SK-N-MC (cell line): ENCODE data around the gene C18orf54.
"Not testable (repeated sequence)": the region's sequence is repeated elsewhere in the genome, so short reads cannot be mapped to it uniquely, and the experiment has no call there.

Experiments used
- DNase-seq: peaks from one replicate; pipeline ENCODE4 v3.0.0-alpha.2; 2011; ENCODE audit warnings: low read depth, low spot score
- H3K27ac ChIP-seq: fragments of 200-600 bp; sonication (generic); 2 replicates; pipeline ENCODE4 v1.5.1; 2016; ENCODE audit warnings: mixed run types
- H3K36me3 ChIP-seq: fragments of 200-600 bp; sonication (generic); 2 replicates; pipeline ENCODE4 v1.6.1; 2017; ENCODE audit warnings: antibody characterized with exemption, low read length, mixed read lengths; ENCODE audit not compliant: insufficient read depth
- H3K4me3 ChIP-seq: fragments of 200-600 bp; sonication (generic); 2 replicates; pipeline ENCODE4 v1.5.1; 2016
- H3K9ac ChIP-seq: fragments of 200-600 bp; sonication (generic); 2 replicates; pipeline ENCODE4 v1.8.0; 2017; ENCODE audit warnings: mixed run types, mixed read lengths; ENCODE audit not compliant: insufficient read length
- H3K9me3 ChIP-seq: fragments of 200-600 bp; sonication (generic); 2 replicates; pipeline ENCODE4 v1.6.1; 2017; ENCODE audit warnings: low read depth, mild to moderate bottlenecking, antibody characterized with exemption, low read length, moderate library complexity, mixed read lengths
- EZH2 ChIP-seq: fragments of 200-600 bp; sonication (generic); IDR thresholded peaks from one replicate; pipeline ENCODE4 v1.6.1; 2017; ENCODE audit warnings: antibody characterized with exemption
- FOXP2 ChIP-seq: optimal IDR thresholded peaks from 2 replicates; pipeline ENCODE3; 2011; ENCODE audit warnings: mild to moderate bottlenecking, moderate library complexity; ENCODE audit not compliant: insufficient read depth; ENCODE audit errors: extremely low read length, control extremely low read depth
- POLR2AphosphoS5 ChIP-seq: IDR thresholded peaks from 2 replicates; pipeline ENCODE4 v1.6.1; 2012; ENCODE audit warnings: mild to moderate bottlenecking, low read depth, low read length, borderline replicate concordance

The C18orf54 gene

GRCh38 chr18:54381640-54382039, 23.9 kb downstream of the C18orf54 start:
- H3K36me3 ChIP-seq: no peaks in the 10 kb centered on the region
- no peak overlapping the region for H3K4me3 ChIP-seq
- DNase-seq: no peak
- H3K9ac ChIP-seq: no peak overlapping the region
- TF ChIP-seq POLR2AphosphoS5 (no peak), FOXP2 (no peak), EZH2 (no peak)
- no peak overlapping the region for H3K27ac ChIP-seq
- no peaks in the 10 kb centered on the region for H3K9me3 ChIP-seq

GRCh38 chr18:54382076-54382475, 24.4 kb downstream of the C18orf54 start:
- no peak overlapping the region for H3K9ac ChIP-seq
- H3K9me3 ChIP-seq: no peaks in the 10 kb centered on the region
- no peaks in the 10 kb centered on the region for H3K36me3 ChIP-seq
- no peak overlapping the region for H3K4me3 ChIP-seq
- TF ChIP-seq EZH2: no peak
- TF ChIP-seq POLR2AphosphoS5: no peak
- TF ChIP-seq FOXP2: no peak
- DNase-seq: no peak
- no peak overlapping the region for H3K27ac ChIP-seq

- H3K9me3 ChIP-seq: no peaks in the 10 kb centered on the region
- no peak overlapping the region for H3K9ac ChIP-seq
- H3K27ac ChIP-seq: no peak overlapping the region
- TF ChIP-seq POLR2AphosphoS5: no peak
- TF ChIP-seq EZH2: no peak
- TF ChIP-seq FOXP2: no peak
- no peaks in the 10 kb centered on the region for H3K36me3 ChIP-seq
- no peak for DNase-seq
- no peak overlapping the region for H3K4me3 ChIP-seq
Measured at GRCh38 chr18:54382733-54383252, 25.1 kb downstream of the C18orf54 start.

- H3K9ac ChIP-seq: no peak overlapping the region
- no peak overlapping the region for H3K27ac ChIP-seq
- TF ChIP-seq FOXP2: no peak
- TF ChIP-seq EZH2: no peak
- TF ChIP-seq POLR2AphosphoS5: no peak
- DNase-seq: no peak
- no peaks in the 10 kb centered on the region for H3K36me3 ChIP-seq
- H3K9me3 ChIP-seq: no peaks in the 10 kb centered on the region
- H3K4me3 ChIP-seq: no peak overlapping the region
Measured at GRCh38 chr18:54386043-54386442, 28.3 kb downstream of the C18orf54 start.

GRCh38 chr18:54386800-54387495, 29.2 kb downstream of the C18orf54 start:
- not testable (repeated sequence) for H3K4me3 ChIP-seq, H3K36me3 ChIP-seq, H3K9ac ChIP-seq, H3K9me3 ChIP-seq, DNase-seq, H3K27ac ChIP-seq

GRCh38 chr18:54387631-54388030, 29.9 kb downstream of the C18orf54 start:
- Histone ChIP-seq H3K9ac (no peak overlapping the region), H3K27ac (no peak overlapping the region), H3K9me3 (no peaks in the 10 kb centered on the region), H3K36me3 (no peaks in the 10 kb centered on the region), H3K4me3 (no peak overlapping the region)
- TF ChIP-seq POLR2AphosphoS5 (no peak), FOXP2 (no peak), EZH2 (no peak)
- DNase-seq: no peak

GRCh38 chr18:54388203-54389142, 30.8 kb downstream of the C18orf54 start:
- H3K36me3 ChIP-seq: no peaks in the 10 kb centered on the region
- H3K9me3 ChIP-seq: no peaks in the 10 kb centered on the region
- no peak overlapping the region for H3K9ac ChIP-seq
- DNase-seq: no peak
- no peak overlapping the region for H3K27ac ChIP-seq
- H3K4me3 ChIP-seq: no peak overlapping the region
- no peak for TF ChIP-seq FOXP2
- no peak for TF ChIP-seq POLR2AphosphoS5
- TF ChIP-seq EZH2: no peak

GRCh38 chr18:54389143-54389505, 31.4 kb downstream of the C18orf54 start:
- no peak overlapping the region for H3K4me3 ChIP-seq
- TF ChIP-seq EZH2 (no peak), POLR2AphosphoS5 (no peak), FOXP2 (no peak)
- H3K9ac ChIP-seq: no peak overlapping the region
- no peaks in the 10 kb centered on the region for H3K9me3 ChIP-seq
- H3K36me3 ChIP-seq: no peaks in the 10 kb centered on the region
- no peak overlapping the region for H3K27ac ChIP-seq
- DNase-seq: no peak
